NCI-H524 (cell line): Measurements from ENCODE around the gene XYLT2.
A peak's percentile ranks its signal among the peaks of the same experiment; 100 is the strongest.
"Not testable (repeated sequence)": the region's sequence is repeated elsewhere in the genome, so short reads cannot be mapped to it uniquely, and the experiment has no call there.

Experiments
- DNase-seq, 2 experiments: peaks; one replicate each; lab custom pipeline; 2025; lab: John Stamatoyannopoulos, UW

The XYLT2 gene

GRCh38 chr17:50319306-50320004 is 26.5 kb upstream of the XYLT2 start:
- no peak for DNase-seq

- no peak for DNase-seq
These were observed 23.7 kb upstream of the XYLT2 start for GRCh38 chr17:50322271-50322670.

GRCh38 chr17:50323060-50323459 is 22.9 kb upstream of the XYLT2 start:
- DNase-seq, result no peak

- no peak for DNase-seq
These were observed 20.0 kb upstream of the XYLT2 start for GRCh38 chr17:50325906-50326305.

- DNase-seq, result no peak
These were observed 19.0 kb upstream of the XYLT2 start for GRCh38 chr17:50326831-50327364.

GRCh38 chr17:50328363-50329325 is 17.3 kb upstream of the XYLT2 start:
- no peak for DNase-seq

- DNase-seq, result no peak
These were observed 16.2 kb upstream of the XYLT2 start for GRCh38 chr17:50329716-50330115.

- peak in 1 of 2 experiments; percentile 75 for DNase-seq
These were observed 15.7 kb upstream of the XYLT2 start for GRCh38 chr17:50330151-50330775.

- no peak for DNase-seq
These were observed 14.7 kb upstream of the XYLT2 start for GRCh38 chr17:50331085-50331791.

GRCh38 chr17:50332196-50332595 is 13.7 kb upstream of the XYLT2 start:
- DNase-seq, result no peak

GRCh38 chr17:50333291-50334057 is 12.5 kb upstream of the XYLT2 start:
- DNase-seq, result not testable (repeated sequence)

- no peak for DNase-seq
These were observed 8.0 kb upstream of the XYLT2 start for GRCh38 chr17:50337956-50338355.

GRCh38 chr17:50338645-50339044 is 7.3 kb upstream of the XYLT2 start:
- DNase-seq, result no peak

- no peak for DNase-seq
These were observed 6.5 kb upstream of the XYLT2 start for GRCh38 chr17:50339381-50339780.

- DNase-seq, result no peak
These were observed 1.1 kb upstream of the XYLT2 start for GRCh38 chr17:50344731-50345365.

- peak in 1 of 2 experiments; percentile 48 for DNase-seq
These were observed 589 bp downstream of the XYLT2 start for GRCh38 chr17:50346313-50347116.

- DNase-seq, result no peak
These were observed 1.4 kb downstream of the XYLT2 start for GRCh38 chr17:50347117-50347893.

- DNase-seq, result peak; percentile 11 to 44
These were observed 2.0 kb downstream of the XYLT2 start for GRCh38 chr17:50347894-50348291.
